ENCODE results near the gene FITM2. TPM values are rescaled to one million over a fixed set of nuclear protein-coding genes. Genes with fewer than 3 reads are reported as not detected.
"Not testable (repeated sequence)": the region's sequence is repeated elsewhere in the genome, so short reads cannot be mapped to it uniquely, and the experiment has no call there.

FITM2 gene
- total RNA-seq, 6 donors from 2014 or later = 8.7 to 15.7 (median 10.9) TPM

- ATAC-seq (ENCODE audit: low FRiP score in 2 of 2) (no peak), DNase-seq (no peak)
- Histone ChIP-seq H3K9me3 (no peaks in the 10 kb centered on the region), H3K36me3 (no peaks in the 10 kb centered on the region), H3K27me3 (no peaks in the 10 kb centered on the region), H3K27ac (no peak overlapping the region), H3K4me1 (no peaks in the 10 kb centered on the region), H3K4me3 (no peak overlapping the region)
- 90 to 94% methylated on average over 2 of the region's 2 CpGs for WGBS, 2 donors
- TF ChIP-seq POLR2AphosphoS5 (IDR thresholded peaks at IDR 0.05) (no peak), EP300 (IDR thresholded peaks at IDR 0.05) (no peak), POLR2A (IDR thresholded peaks at IDR 0.05) (no peak), CTCF (IDR thresholded peaks at IDR 0.05) (no peak)
These were observed 24.7 kb upstream of the FITM2 start for GRCh38 chr20:44335675-44336074.

GRCh38 chr20:44334709-44335108 is 23.7 kb upstream of the FITM2 start:
- ATAC-seq (ENCODE audit: low FRiP score in 2 of 2) = no peak
- no peaks in the 10 kb centered on the region for H3K9me3 ChIP-seq
- no peak for TF ChIP-seq CTCF (IDR thresholded peaks at IDR 0.05)
- TF ChIP-seq EP300 (IDR thresholded peaks at IDR 0.05) = no peak
- TF ChIP-seq POLR2AphosphoS5 (IDR thresholded peaks at IDR 0.05) = no peak
- no peak for TF ChIP-seq POLR2A (IDR thresholded peaks at IDR 0.05)
- H3K27me3 ChIP-seq = no peaks in the 10 kb centered on the region
- H3K36me3 ChIP-seq = no peaks in the 10 kb centered on the region
- no peaks in the 10 kb centered on the region for H3K4me1 ChIP-seq
- WGBS, 2 donors = 74 to 78% methylated on average over 4 of the region's 4 CpGs
- no peak for DNase-seq
- no peak overlapping the region for H3K4me3 ChIP-seq
- no peak overlapping the region for H3K27ac ChIP-seq

- no peaks in the 10 kb centered on the region for H3K4me1 ChIP-seq
- no peak overlapping the region for H3K4me3 ChIP-seq
- ATAC-seq (ENCODE audit: low FRiP score in 2 of 2) = no peak
- H3K27ac ChIP-seq = no peak overlapping the region
- H3K27me3 ChIP-seq = no peaks in the 10 kb centered on the region
- TF ChIP-seq POLR2AphosphoS5 (IDR thresholded peaks at IDR 0.05) (no peak), CTCF (IDR thresholded peaks at IDR 0.05) (no peak), POLR2A (IDR thresholded peaks at IDR 0.05) (no peak), EP300 (IDR thresholded peaks at IDR 0.05) (no peak)
- H3K36me3 ChIP-seq = no peaks in the 10 kb centered on the region
- DNase-seq = peak in 1 of 2 donors; percentile 61
- H3K9me3 ChIP-seq = no peaks in the 10 kb centered on the region
- 28 to 47% methylated on average over 4 to 8 of the region's 8 CpGs for WGBS, 2 donors
These were observed 23.3 kb upstream of the FITM2 start for GRCh38 chr20:44334306-44334705.

- Histone ChIP-seq H3K9me3 (no peaks in the 10 kb centered on the region), H3K27me3 (peaks cover 0 to 8% (median 3%) of the 10 kb centered on the region in 4 donors), H3K4me3 (no peak overlapping the region), H3K36me3 (no peaks in the 10 kb centered on the region), H3K4me1 (peaks cover 4 to 8% (median 5%) of the 10 kb centered on the region in 4 donors), H3K27ac (no peak overlapping the region)
- 78 to 88% methylated on average over 2 of the region's 2 CpGs for WGBS, 2 donors
- ATAC-seq (ENCODE audit: low FRiP score in 2 of 2) (no peak), DNase-seq (no peak)
- TF ChIP-seq POLR2AphosphoS5 (IDR thresholded peaks at IDR 0.05) = no peak
- no peak for TF ChIP-seq POLR2A (IDR thresholded peaks at IDR 0.05)
- TF ChIP-seq EP300 (IDR thresholded peaks at IDR 0.05) = no peak
- TF ChIP-seq CTCF (IDR thresholded peaks at IDR 0.05) = no peak
These were observed 20.2 kb upstream of the FITM2 start for GRCh38 chr20:44331201-44331600.

- H3K9me3 ChIP-seq = no peaks in the 10 kb centered on the region
- peaks cover 4 to 8% (median 5%) of the 10 kb centered on the region in 4 donors for H3K4me1 ChIP-seq
- DNase-seq (no peak), ATAC-seq (ENCODE audit: low FRiP score in 2 of 2) (no peak)
- H3K27me3 ChIP-seq = peaks cover 0 to 8% (median 3%) of the 10 kb centered on the region in 4 donors
- no peak for TF ChIP-seq POLR2AphosphoS5 (IDR thresholded peaks at IDR 0.05)
- no peak for TF ChIP-seq POLR2A (IDR thresholded peaks at IDR 0.05)
- TF ChIP-seq EP300 (IDR thresholded peaks at IDR 0.05) = no peak
- TF ChIP-seq CTCF (IDR thresholded peaks at IDR 0.05) = no peak
- no peak overlapping the region for H3K4me3 ChIP-seq
- 85 to 89% methylated on average over 4 of the region's 4 CpGs for WGBS, 2 donors
- H3K27ac ChIP-seq = no peak overlapping the region
- H3K36me3 ChIP-seq = no peaks in the 10 kb centered on the region
These were observed 17.4 kb upstream of the FITM2 start for GRCh38 chr20:44328428-44328827.

- H3K4me3 ChIP-seq; H3K4me1 ChIP-seq; ATAC-seq (ENCODE audit: low FRiP score in 2 of 2); H3K27me3 ChIP-seq; H3K27ac ChIP-seq; H3K36me3 ChIP-seq; H3K9me3 ChIP-seq; DNase-seq: not testable (repeated sequence)
- 87 to 89% methylated on average over 7 of the region's 7 CpGs for WGBS, 2 donors
These were observed 16.7 kb upstream of the FITM2 start for GRCh38 chr20:44327748-44328147.

All from upper lobe of left lung (tissue), 6 donors.